Breast epithelium (tissue), 3 donors: Measurements from ENCODE around the gene MPEG1.

Experiments
- POLR2AphosphoS5 ChIP-seq, 3 donors: sonication (generic); formaldehyde crosslinking; IDR thresholded peaks; one replicate each; pipeline ENCODE4 v1.6.1; 2017; ENCODE audit warnings: antibody characterized with exemption in 3 of 3
- TF ChIP-seq, protein P1 (sequence below), 3 donors: fragments of 450-650 bp; IDR thresholded peaks; one replicate each; pipeline ENCODE4 v1.5.1; 2016 to 2017; ENCODE audit warnings: antibody characterized with exemption in 3 of 3, mild to moderate bottlenecking in 3 of 3, moderate library complexity in 3 of 3

- TF ChIP-seq, protein P1, sequence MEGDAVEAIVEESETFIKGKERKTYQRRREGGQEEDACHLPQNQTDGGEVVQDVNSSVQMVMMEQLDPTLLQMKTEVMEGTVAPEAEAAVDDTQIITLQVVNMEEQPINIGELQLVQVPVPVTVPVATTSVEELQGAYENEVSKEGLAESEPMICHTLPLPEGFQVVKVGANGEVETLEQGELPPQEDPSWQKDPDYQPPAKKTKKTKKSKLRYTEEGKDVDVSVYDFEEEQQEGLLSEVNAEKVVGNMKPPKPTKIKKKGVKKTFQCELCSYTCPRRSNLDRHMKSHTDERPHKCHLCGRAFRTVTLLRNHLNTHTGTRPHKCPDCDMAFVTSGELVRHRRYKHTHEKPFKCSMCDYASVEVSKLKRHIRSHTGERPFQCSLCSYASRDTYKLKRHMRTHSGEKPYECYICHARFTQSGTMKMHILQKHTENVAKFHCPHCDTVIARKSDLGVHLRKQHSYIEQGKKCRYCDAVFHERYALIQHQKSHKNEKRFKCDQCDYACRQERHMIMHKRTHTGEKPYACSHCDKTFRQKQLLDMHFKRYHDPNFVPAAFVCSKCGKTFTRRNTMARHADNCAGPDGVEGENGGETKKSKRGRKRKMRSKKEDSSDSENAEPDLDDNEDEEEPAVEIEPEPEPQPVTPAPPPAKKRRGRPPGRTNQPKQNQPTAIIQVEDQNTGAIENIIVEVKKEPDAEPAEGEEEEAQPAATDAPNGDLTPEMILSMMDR (IDR thresholded peaks at IDR 0.05) = no peak
- no peak for TF ChIP-seq POLR2AphosphoS5 (IDR thresholded peaks at IDR 0.05)
These were observed 34.3 kb downstream of the MPEG1 start for GRCh38 chr11:59178402-59178801.
